ENCODE results near the gene NACC1. TPM values are rescaled to one million over a fixed set of nuclear protein-coding genes. Genes with fewer than 3 reads are reported as not detected.

The NACC1 gene
- total RNA-seq, 1 experiment from 2014 or later = 126 TPM

- no peaks in the 10 kb centered on the region for H3K9me3 ChIP-seq (ENCODE audit: low read depth, low read length, poor library complexity, severe bottlenecking)
- H3K4me1 ChIP-seq (ENCODE audit: insufficient read depth, low read length, poor library complexity, severe bottlenecking) = peaks cover 22% of the 10 kb centered on the region
- H3K36me3 ChIP-seq (ENCODE audit: insufficient read depth, low read length, poor library complexity, severe bottlenecking) = no peaks in the 10 kb centered on the region
- BruUV-seq (replicated peaks) = TSS peak; percentile 81
- TF ChIP-seq CTCF (conservative IDR thresholded peaks at IDR 0.05; ENCODE audit: low read depth, low read length) (no peak), EZH2 (IDR thresholded peaks at IDR 0.05; ENCODE audit: borderline replicate concordance, low read depth, low read length, poor library complexity, severe bottlenecking) (no peak)
- H3K4me3 ChIP-seq (ENCODE audit: low read depth, low read length, poor library complexity, severe bottlenecking) = no peak overlapping the region
- ChIA-PET POLR2A (ENCODE audit: low non-redundant PET) (no interaction called here), CTCF (no interaction called here)
- H3K27ac ChIP-seq (ENCODE audit: low read depth, low read length, poor library complexity, severe bottlenecking) = no peak overlapping the region
- H3K27me3 ChIP-seq (replicated peaks; ENCODE audit: insufficient read depth, low read depth, low read length, poor library complexity) = no peaks in the 10 kb centered on the region
- DNase-seq (ENCODE audit: low spot score) = no peak
- intact Hi-C loops (cut with micrococcal nuclease; ENCODE audit: unreplicated experiment) = no loop called here
Observed at GRCh38 chr19:13097033-13097462, 21.0 kb upstream of the NACC1 start.

GRCh38 chr19:13097463-13098258, 20.4 kb upstream of the NACC1 start:
- peaks cover 19% of the 10 kb centered on the region for H3K4me1 ChIP-seq (ENCODE audit: insufficient read depth, low read length, poor library complexity, severe bottlenecking)
- H3K4me3 ChIP-seq (ENCODE audit: low read depth, low read length, poor library complexity, severe bottlenecking) = no peak overlapping the region
- intact Hi-C loops (cut with micrococcal nuclease; ENCODE audit: unreplicated experiment) = no loop called here
- TF ChIP-seq CTCF (conservative IDR thresholded peaks at IDR 0.05; ENCODE audit: low read depth, low read length) (no peak), EZH2 (IDR thresholded peaks at IDR 0.05; ENCODE audit: borderline replicate concordance, low read depth, low read length, poor library complexity, severe bottlenecking) (no peak)
- H3K9me3 ChIP-seq (ENCODE audit: low read depth, low read length, poor library complexity, severe bottlenecking) = no peaks in the 10 kb centered on the region
- H3K27me3 ChIP-seq (replicated peaks; ENCODE audit: insufficient read depth, low read depth, low read length, poor library complexity) = no peaks in the 10 kb centered on the region
- H3K27ac ChIP-seq (ENCODE audit: low read depth, low read length, poor library complexity, severe bottlenecking) = no peak overlapping the region
- no TSS peak for BruUV-seq (replicated peaks)
- CTCF ChIA-PET = no interaction called here
- POLR2A ChIA-PET (ENCODE audit: low non-redundant PET) = no interaction called here
- no peaks in the 10 kb centered on the region for H3K36me3 ChIP-seq (ENCODE audit: insufficient read depth, low read length, poor library complexity, severe bottlenecking)
- DNase-seq (ENCODE audit: low spot score) = no peak

- CTCF ChIA-PET = no interaction called here
Observed at GRCh38 chr19:13098277-13099072, 19.6 kb upstream of the NACC1 start.

More at GRCh38 chr19:13098277-13099072, 19.6 kb upstream of the NACC1 start:
- Histone ChIP-seq H3K36me3 (ENCODE audit: insufficient read depth, low read length, poor library complexity, severe bottlenecking) (no peaks in the 10 kb centered on the region), H3K27ac (ENCODE audit: low read depth, low read length, poor library complexity, severe bottlenecking) (no peak overlapping the region), H3K27me3 (replicated peaks; ENCODE audit: insufficient read depth, low read depth, low read length, poor library complexity) (no peaks in the 10 kb centered on the region), H3K4me1 (ENCODE audit: insufficient read depth, low read length, poor library complexity, severe bottlenecking) (peaks cover 19% of the 10 kb centered on the region), H3K9me3 (ENCODE audit: low read depth, low read length, poor library complexity, severe bottlenecking) (no peaks in the 10 kb centered on the region), H3K4me3 (ENCODE audit: low read depth, low read length, poor library complexity, severe bottlenecking) (no peak overlapping the region)
- intact Hi-C loops (cut with micrococcal nuclease; ENCODE audit: unreplicated experiment) = no loop called here
- no TSS peak for BruUV-seq (replicated peaks)
- DNase-seq (ENCODE audit: low spot score) = peak; percentile 55
- TF ChIP-seq EZH2 (IDR thresholded peaks at IDR 0.05; ENCODE audit: borderline replicate concordance, low read depth, low read length, poor library complexity, severe bottlenecking) = no peak
- TF ChIP-seq CTCF (conservative IDR thresholded peaks at IDR 0.05; ENCODE audit: low read depth, low read length) = no peak
- POLR2A ChIA-PET (ENCODE audit: low non-redundant PET) = no interaction called here

Measured in A673 (cell line).